GM10248 (cell line): ENCODE data around the gene TADA3.

ENCODE experiments used
- CTCF ChIA-PET: fragments of 300-600 bp; sonication (Branson Sonifier 250); formaldehyde crosslinking; extraction: SDS; loops from one replicate; lab custom pipeline; 2021; ENCODE audit warnings: antibody characterized with exemption; lab: Yijun Ruan, JAX
- POLR2A ChIA-PET: fragments of 350-650 bp; sonication (Branson Sonifier 250); formaldehyde crosslinking; extraction: SDS; loops from one replicate; lab custom pipeline; 2020; ENCODE audit warnings: antibody characterized with exemption; lab: Yijun Ruan, JAX
- DNase-seq: peaks from one replicate; pipeline ENCODE4 v3.0.0; 2012; ENCODE audit errors: extremely low spot score
- CTCF ChIP-seq: IDR thresholded peaks from 2 replicates; pipeline ENCODE4 v1.5.1; 2012; ENCODE audit warnings: mild to moderate bottlenecking, low read depth; ENCODE audit errors: extremely low read depth, missing control alignments, control extremely low read depth

Gene TADA3

GRCh38 chr3:9760779-9761505 is 31.3 kb downstream of the TADA3 start:
- POLR2A ChIA-PET, result no interaction called here
- DNase-seq, result no peak
- CTCF ChIA-PET, result no interaction called here
- TF ChIP-seq CTCF, result no peak

GRCh38 chr3:9757427-9757826 is 34.8 kb downstream of the TADA3 start:
- CTCF ChIA-PET, result no interaction called here
- TF ChIP-seq CTCF, result no peak
- no peak for DNase-seq
- POLR2A ChIA-PET, result no interaction called here

- DNase-seq, result no peak
- CTCF ChIA-PET, result no interaction called here
- POLR2A ChIA-PET, result no interaction called here
- no peak for TF ChIP-seq CTCF
These were observed 37.6 kb downstream of the TADA3 start for GRCh38 chr3:9754678-9755077.

GRCh38 chr3:9750556-9751411 is 41.5 kb downstream of the TADA3 start:
- peak; percentile 48 for DNase-seq
- POLR2A ChIA-PET, result interaction anchor here (2.9 kb wide), 1 partner anchor 18 kb away, joined by 11 read pairs; the partner anchor contains the start of gene BRPF1
- no peak for TF ChIP-seq CTCF
- CTCF ChIA-PET, result interaction anchor here (0.8 to 4.5 kb wide), 4 partner anchors 10 to 42 kb away, joined by 3 to 21 read pairs (median 6); partner anchors contain the start of gene ARPC4

GRCh38 chr3:9749645-9750555 is 42.4 kb downstream of the TADA3 start, which contains the start of gene OGG1:
OGG1 (plus strand) TSS chr3:9749952; CDS start chr3:9750287, 335 bp downstream.
- DNase-seq, result peak; percentile 98
- POLR2A ChIA-PET, result interaction anchor here (0.5 to 2.9 kb wide), 6 partner anchors 14 to 365 kb away, joined by 3 to 11 read pairs (median 4); partner anchors contain the start of genes ARPC4, BRPF1, EMC3 and TADA3
- TF ChIP-seq CTCF, result no peak
- CTCF ChIA-PET, result interaction anchor here (0.8 to 4.5 kb wide), 7 partner anchors 9 to 78 kb away, joined by 3 to 21 read pairs (median 3); partner anchors contain the start of genes ARPC4 and TADA3
